ENCODE results near the gene EHBP1.

EHBP1 gene

DNA sequence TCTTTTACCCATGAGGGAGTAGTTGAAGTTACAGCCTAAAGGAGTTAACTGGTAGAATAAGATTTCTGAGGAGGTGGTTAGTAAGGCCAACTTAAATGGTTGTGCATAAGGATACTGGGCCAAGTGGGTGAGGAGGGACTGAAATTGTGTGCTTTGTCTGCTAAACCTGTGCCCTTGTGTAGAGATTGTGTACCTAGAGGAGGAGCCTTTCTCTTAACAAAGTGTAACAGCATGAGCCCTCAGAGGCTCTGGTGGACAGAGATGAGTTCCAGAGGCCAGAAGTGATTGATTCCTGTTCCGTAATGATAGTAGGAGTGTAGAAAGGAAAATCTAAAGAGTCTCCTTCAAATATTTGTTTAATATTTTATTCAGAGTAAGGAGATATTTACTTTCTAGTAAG is 388.0 kb downstream of the EHBP1 start:
- DNase-seq, result no peak

All from DMS79 treated with DMSO at 0.1 percent for 48 hours (cell line).